GM12874 (cell line): ENCODE results near the gene PLN.

Experiments
- TF ChIP-seq, protein P1 (sequence below): IDR thresholded peaks from 2 replicates; pipeline ENCODE4 v1.5.1; 2011; ENCODE audit warnings: low read depth, mild to moderate bottlenecking, control low read depth, low read length, moderate library complexity; ENCODE audit not compliant: insufficient read depth

Gene PLN

DNA sequence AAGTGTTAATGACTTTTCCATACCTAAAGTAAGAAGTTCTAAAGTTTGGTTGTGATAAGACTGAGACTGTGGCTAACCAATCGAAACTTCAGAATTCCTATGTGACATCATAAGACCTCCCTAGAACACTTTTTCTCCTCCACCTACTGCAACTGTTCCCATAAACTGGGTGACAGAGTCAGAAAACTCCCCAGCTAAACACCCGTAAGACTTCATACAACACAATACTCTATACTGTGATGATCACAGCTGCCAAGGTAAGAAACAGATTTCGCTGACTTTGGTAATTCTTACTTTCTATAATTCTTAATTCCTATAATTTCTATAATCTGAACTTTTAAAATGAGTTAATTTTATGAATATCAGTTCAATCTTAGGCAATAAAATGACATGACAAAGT, at the start of gene PLN:
Gene PLN (plus strand): TSS at position 161 of the 400 bp plus-strand sequence. CDS start 10,626 bp downstream, outside the sequence.
- TF ChIP-seq, protein P1, sequence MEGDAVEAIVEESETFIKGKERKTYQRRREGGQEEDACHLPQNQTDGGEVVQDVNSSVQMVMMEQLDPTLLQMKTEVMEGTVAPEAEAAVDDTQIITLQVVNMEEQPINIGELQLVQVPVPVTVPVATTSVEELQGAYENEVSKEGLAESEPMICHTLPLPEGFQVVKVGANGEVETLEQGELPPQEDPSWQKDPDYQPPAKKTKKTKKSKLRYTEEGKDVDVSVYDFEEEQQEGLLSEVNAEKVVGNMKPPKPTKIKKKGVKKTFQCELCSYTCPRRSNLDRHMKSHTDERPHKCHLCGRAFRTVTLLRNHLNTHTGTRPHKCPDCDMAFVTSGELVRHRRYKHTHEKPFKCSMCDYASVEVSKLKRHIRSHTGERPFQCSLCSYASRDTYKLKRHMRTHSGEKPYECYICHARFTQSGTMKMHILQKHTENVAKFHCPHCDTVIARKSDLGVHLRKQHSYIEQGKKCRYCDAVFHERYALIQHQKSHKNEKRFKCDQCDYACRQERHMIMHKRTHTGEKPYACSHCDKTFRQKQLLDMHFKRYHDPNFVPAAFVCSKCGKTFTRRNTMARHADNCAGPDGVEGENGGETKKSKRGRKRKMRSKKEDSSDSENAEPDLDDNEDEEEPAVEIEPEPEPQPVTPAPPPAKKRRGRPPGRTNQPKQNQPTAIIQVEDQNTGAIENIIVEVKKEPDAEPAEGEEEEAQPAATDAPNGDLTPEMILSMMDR = no peak

DNA sequence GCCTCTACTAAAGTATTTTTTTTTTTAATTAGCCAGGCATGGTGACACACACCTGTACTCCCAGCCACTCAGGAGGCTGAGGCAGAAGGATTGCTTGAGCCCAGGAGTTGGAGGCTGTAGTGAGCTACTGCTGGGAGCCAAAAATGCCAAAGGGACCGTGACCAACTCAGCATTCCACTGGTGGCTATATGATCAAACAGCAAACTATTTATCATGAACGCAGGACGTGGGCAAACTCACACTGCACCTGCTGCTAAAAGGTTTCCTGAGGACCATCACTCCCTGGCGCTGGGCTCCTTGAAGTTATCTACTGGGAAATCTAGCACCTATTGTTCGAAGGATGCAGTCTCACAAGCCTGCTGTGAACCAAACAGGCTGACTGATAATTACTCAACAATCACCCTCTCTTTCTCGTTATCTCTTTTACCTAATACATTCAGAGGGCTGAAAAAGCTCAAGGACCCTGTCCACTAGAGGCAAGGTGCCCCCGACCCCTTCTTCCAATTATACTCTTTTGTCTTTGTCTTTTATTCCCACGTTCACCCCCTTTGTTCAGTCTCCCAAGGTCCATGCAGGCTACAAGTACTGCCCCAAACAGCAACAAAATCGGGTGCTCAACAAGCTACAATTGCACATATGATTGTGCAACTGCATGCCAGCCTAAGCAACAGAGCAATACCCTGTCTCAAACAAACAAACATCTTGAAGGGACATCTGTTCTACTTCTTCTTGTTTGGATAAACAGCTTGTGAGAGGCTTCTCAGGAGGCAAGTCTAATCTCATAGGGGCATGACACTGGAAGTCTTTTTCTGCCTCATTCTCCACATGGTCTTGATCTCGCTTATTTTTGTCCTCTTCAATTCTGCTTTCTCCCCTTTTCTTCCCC, 47.7 kb upstream of the PLN start:
- TF ChIP-seq, protein P1 = no peak

DNA sequence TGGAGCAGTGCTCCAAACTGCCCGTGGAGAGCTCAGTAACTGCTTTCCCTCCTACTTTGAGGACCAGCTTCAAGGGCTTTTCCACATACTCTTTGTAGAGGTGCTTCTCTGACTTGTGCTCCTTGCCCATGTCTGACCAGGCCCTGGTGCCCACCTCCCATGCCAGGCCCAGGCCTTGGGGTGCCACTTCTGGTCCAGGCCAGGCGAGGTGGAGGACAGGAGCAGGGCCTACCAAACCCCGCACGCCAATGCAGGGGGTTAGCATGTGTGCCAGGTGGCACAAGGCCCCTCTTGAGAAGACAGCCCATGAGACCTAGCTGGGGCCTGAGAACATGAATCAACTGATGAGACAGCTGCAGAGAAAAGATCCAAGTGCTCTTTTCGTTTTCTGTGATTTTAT, 47.0 kb upstream of the PLN start:
- TF ChIP-seq, protein P1 = no peak

DNA sequence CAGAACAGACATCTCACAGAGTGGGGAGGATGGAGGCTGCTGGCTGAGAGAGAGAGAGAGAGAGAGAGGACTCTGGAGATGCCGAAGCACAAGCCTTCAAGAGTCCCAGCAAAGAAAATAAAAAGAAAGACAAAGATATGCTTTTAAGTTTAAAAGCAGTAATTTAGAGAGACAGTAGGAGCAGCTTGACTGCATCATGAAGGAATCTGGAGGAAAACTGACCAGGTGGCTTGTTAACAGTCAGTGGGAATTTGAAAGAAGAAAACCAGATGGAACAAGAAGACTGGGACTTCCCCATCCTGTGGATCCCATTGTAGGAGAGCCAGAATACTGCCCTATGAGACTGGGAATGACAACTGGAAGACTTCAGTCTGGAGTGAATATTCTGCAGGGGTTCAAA, 46.3 kb upstream of the PLN start:
- TF ChIP-seq, protein P1 = no peak

DNA sequence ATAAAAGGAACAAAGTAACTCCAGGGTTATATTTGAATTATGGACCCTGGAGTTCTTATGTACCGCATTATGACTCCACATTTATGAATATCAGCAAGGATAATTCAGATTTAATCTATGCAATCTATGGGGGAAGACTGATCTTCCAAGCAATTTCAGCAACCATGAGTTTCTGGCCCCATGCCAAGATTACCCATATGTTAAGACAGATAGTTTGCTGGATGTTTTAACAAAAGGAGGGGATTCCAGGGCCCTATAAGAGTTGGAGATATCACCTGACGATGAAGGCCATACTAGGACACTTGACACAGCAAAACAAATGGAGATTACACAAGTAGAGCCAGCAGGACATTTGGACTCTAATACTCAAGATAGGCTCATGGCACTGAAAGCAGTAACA, 45.9 kb upstream of the PLN start:
- TF ChIP-seq, protein P1 = no peak

DNA sequence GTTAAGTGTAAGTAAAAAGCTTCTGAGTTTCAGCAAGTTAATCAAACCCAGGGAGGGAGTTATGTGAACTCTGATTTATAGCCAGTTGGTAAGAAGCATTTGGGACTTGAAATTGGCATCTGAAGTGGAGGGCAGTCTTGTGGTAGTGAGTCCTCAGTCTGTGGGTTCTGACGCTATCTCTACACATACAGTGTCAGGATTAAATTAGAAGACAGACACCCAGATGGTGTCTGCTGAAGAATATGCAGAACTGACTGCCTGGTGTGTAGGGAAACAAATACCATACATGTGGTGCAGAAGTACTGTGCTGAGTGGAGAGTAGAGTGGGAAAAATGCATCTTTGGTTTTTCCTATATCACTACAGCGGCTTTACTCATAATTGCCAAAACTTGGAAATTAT, 43.5 kb upstream of the PLN start:
- TF ChIP-seq, protein P1 = no peak

DNA sequence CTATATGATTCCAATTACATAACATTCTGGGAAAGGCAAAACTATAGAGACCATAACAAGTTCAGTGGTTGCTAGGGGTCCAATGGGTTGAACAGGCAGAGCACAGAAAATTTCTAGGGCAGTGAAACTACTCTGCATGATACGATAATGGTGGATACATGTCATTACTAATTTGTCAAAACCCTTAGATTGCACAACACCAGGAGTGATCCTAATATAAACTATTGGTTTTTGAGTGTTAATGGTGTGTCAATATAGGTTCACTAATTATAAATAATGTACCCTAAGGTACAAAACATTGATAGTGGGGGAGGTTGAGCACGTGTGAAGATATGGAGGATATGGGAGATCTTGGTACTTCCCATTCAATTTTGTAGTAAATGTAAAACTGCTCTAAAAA, 42.4 kb upstream of the PLN start:
- TF ChIP-seq, protein P1 = no peak
